OCI-LY3 (cell line): ENCODE measurements around the gene PRKACB.

Experiments
- H2AFZ ChIP-seq: fragments of 200-600, 300-600 bp; shearing (Covaris generic); 2 replicates; pipeline ENCODE4 v1.6.0; 2014; ENCODE audit warnings: antibody characterized with exemption, low read depth, low read length
- H3K27ac ChIP-seq: fragments of 200-600, 300-600 bp; sonication (generic); 2 replicates; pipeline ENCODE4 v1.5.1; 2014; ENCODE audit warnings: mild to moderate bottlenecking, low read length, moderate library complexity, mixed read lengths
- H3K27me3 ChIP-seq: fragments of 200-600, 300-600 bp; sonication (generic); 2 replicates; pipeline ENCODE4 v1.6.1; 2014; ENCODE audit warnings: low read depth, low read length, mixed read lengths
- H3K36me3 ChIP-seq: fragments of 200-600, 300-600 bp; sonication (generic); replicated peaks from 2 replicates; pipeline ENCODE3; 2014; ENCODE audit warnings: low read depth, low read length, mixed read lengths
- H3K4me1 ChIP-seq: fragments of 300-600, 200-600 bp; sonication (generic); 2 replicates; pipeline ENCODE4 v1.6.1; 2014; ENCODE audit warnings: low read length, mixed read lengths
- H3K4me2 ChIP-seq: fragments of 200-600, 300-600 bp; sonication (generic); 2 replicates; pipeline ENCODE4 v1.6.1; 2014; ENCODE audit warnings: low read length, mixed read lengths
- H3K4me3 ChIP-seq: fragments of 300-600, 200-600 bp; sonication (generic); 2 replicates; pipeline ENCODE4 v1.5.1; 2014; ENCODE audit warnings: antibody characterized with exemption, mild to moderate bottlenecking, low read length, moderate library complexity
- H3K79me2 ChIP-seq: fragments of 300-600, 200-600 bp; shearing (Covaris generic); 2 replicates; pipeline ENCODE4 v1.6.1; 2014; ENCODE audit warnings: mild to moderate bottlenecking, low read length, mixed read lengths
- H3K9ac ChIP-seq: fragments of 300-600, 200-600 bp; shearing (Covaris generic); 2 replicates; pipeline ENCODE4 v1.6.0; 2014; ENCODE audit warnings: mild to moderate bottlenecking, low read length, moderate library complexity
- H3K9me3 ChIP-seq: fragments of 200-600, 300-600 bp; shearing (Covaris generic); 2 replicates; pipeline ENCODE4 v1.6.1; 2014; ENCODE audit warnings: low read length, mixed read lengths; ENCODE audit not compliant: insufficient read depth
- H4K20me1 ChIP-seq: fragments of 200-600, 300-600 bp; sonication (generic); 2 replicates; pipeline ENCODE4 v1.6.1; 2016; ENCODE audit warnings: low read length, mixed read lengths; ENCODE audit not compliant: insufficient read depth
- EZH2phosphoT487 ChIP-seq: fragments of 200-600 bp; shearing (Covaris generic); IDR thresholded peaks from 2 replicates; pipeline ENCODE4 v1.6.1; 2018; ENCODE audit warnings: antibody characterized with exemption, mixed run types, low read depth
- TF ChIP-seq, protein P1 (sequence below): fragments of 200-600, 300-600 bp; sonication (generic); IDR thresholded peaks from 2 replicates; pipeline ENCODE4 v1.5.1; 2014; ENCODE audit warnings: antibody characterized with exemption, low read length, low read depth

Gene PRKACB

DNA sequence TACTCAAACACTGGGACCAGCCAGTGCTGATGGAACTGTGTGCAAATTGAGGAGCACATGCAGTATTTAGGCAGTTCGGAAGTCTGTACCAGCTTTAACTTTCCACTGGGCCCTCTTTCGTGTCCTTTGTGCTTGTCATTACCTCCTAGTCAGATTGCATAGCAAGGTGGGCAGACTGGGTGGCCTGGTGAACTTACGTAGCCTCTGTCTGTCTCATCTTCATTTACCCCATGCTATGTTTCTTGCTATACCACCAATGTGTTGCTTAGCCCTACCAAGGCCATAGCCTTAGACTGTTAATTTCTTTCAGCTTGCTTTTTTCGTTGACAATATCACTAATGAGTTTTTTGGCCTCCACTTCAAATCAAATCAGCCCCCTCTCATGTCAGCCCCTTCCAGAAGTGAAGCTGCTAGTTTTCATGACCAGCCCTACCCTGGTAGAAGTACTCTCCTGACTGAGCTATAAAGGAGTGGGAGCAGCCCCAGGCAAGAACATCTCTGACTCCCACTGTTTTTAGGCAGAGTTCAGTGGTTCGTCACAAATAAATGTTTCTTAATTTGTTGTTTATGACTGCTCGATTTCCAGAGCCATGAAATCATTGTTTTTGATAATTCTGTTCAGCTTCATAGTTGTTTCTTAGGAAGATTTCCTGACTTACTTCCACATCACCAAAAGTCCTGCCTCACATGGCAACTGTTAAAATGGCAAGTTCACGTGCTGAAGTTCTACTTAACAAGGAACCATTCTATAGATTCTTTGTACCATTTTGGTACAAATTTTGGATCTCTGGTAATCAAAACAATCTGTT is 19.3 kb downstream of the PRKACB start:
- TF ChIP-seq, protein P1, sequence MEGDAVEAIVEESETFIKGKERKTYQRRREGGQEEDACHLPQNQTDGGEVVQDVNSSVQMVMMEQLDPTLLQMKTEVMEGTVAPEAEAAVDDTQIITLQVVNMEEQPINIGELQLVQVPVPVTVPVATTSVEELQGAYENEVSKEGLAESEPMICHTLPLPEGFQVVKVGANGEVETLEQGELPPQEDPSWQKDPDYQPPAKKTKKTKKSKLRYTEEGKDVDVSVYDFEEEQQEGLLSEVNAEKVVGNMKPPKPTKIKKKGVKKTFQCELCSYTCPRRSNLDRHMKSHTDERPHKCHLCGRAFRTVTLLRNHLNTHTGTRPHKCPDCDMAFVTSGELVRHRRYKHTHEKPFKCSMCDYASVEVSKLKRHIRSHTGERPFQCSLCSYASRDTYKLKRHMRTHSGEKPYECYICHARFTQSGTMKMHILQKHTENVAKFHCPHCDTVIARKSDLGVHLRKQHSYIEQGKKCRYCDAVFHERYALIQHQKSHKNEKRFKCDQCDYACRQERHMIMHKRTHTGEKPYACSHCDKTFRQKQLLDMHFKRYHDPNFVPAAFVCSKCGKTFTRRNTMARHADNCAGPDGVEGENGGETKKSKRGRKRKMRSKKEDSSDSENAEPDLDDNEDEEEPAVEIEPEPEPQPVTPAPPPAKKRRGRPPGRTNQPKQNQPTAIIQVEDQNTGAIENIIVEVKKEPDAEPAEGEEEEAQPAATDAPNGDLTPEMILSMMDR, result no peak
- TF ChIP-seq EZH2phosphoT487, result no peak

DNA sequence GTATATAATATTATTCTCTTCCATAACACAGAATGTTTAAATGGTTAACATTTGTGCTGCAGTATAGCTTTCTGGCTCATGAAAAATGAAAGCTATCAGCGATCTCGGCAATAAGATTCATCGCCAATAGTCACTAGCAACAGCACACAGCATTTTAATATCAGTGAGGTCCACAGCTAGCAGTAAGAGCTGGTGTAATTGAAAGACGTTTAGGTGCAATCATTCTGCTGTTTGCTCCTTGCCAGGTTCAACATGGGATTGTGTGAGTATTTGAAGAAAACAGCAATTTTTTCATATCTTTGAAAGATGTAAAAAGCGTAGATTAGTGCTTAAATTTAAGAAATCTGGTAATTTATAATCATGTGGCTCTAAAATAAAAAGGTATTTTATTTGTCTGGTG is 20.1 kb downstream of the PRKACB start:
- Histone ChIP-seq H3K27me3 (no peaks in the 10 kb centered on the region), H3K9me3 (no peaks in the 10 kb centered on the region), H2AFZ (no peak overlapping the region), H3K27ac (no peak overlapping the region), H3K9ac (no peak overlapping the region), H3K4me1 (peaks cover 18% of the 10 kb centered on the region), H3K79me2 (no peaks in the 10 kb centered on the region), H4K20me1 (no peaks in the 10 kb centered on the region), H3K4me3 (peak overlapping the region; percentile 53), H3K36me3 (no peaks in the 10 kb centered on the region), H3K4me2 (peak overlapping the region; percentile 56)
- TF ChIP-seq EZH2phosphoT487, result no peak
- TF ChIP-seq, protein P1, result no peak

More for the DNA sequence above, 19.3 kb downstream of the PRKACB start:
- H3K9ac ChIP-seq, result no peak overlapping the region
- no peak overlapping the region for H3K27ac ChIP-seq
- H2AFZ ChIP-seq, result no peak overlapping the region
- no peaks in the 10 kb centered on the region for H4K20me1 ChIP-seq
- no peaks in the 10 kb centered on the region for H3K36me3 ChIP-seq
- H3K79me2 ChIP-seq, result no peaks in the 10 kb centered on the region
- peaks cover 18% of the 10 kb centered on the region for H3K4me1 ChIP-seq
- H3K4me2 ChIP-seq, result no peak overlapping the region
- no peak overlapping the region for H3K4me3 ChIP-seq
- no peaks in the 10 kb centered on the region for H3K27me3 ChIP-seq
- H3K9me3 ChIP-seq, result no peaks in the 10 kb centered on the region

DNA sequence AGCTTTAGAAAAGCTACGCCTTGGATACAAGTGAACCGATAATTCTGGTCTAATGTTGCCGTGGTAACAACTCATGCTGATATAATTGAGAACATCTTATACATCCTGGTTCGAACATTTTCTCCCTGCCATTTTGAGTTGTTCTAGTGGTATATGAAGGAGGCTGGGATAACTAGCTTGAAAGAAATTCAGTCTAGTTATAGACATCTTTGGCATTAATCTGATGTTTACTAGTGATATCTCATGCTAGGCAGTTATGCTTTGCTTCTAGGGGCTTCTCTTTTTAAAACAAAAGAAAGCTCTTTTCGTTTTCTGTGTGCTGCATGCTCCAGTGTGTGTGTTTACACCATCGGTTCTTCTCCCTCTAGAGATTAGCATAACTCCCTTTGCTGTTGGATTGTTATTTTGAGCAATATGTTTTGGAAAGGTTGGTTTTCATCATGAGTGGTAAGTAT is 20.5 kb downstream of the PRKACB start:
- Histone ChIP-seq H3K27ac (no peak overlapping the region), H3K27me3 (no peaks in the 10 kb centered on the region), H3K4me3 (peak overlapping the region; percentile 53), H3K9me3 (no peaks in the 10 kb centered on the region), H3K4me1 (peaks cover 18% of the 10 kb centered on the region), H2AFZ (no peak overlapping the region; the same call in 1 of the 2 replicates), H3K79me2 (no peaks in the 10 kb centered on the region), H3K4me2 (peak overlapping the region; percentile 56), H3K36me3 (no peaks in the 10 kb centered on the region), H3K9ac (no peak overlapping the region), H4K20me1 (no peaks in the 10 kb centered on the region)
- TF ChIP-seq, protein P1, result no peak
- no peak for TF ChIP-seq EZH2phosphoT487

DNA sequence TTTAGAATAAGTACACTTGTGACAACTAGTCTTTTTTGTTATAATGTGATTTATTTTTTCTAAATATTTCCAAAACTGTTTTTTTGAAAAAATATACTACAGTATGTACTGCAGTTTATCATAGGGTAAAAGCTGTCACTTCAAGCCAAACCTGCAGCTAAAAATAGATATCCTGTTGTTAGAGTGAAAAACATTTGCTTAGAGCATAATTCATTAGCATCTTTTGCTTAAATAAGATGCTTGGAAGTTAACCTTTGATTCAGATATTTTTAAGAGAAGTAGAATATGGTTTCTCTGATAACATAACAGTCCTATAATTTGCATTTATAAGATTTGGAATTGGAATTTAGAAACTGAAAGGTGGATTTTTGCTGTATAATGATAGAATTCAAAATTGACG is 21.5 kb downstream of the PRKACB start:
- no peaks in the 10 kb centered on the region for H3K79me2 ChIP-seq
- H3K4me1 ChIP-seq, result peaks cover 18% of the 10 kb centered on the region
- no peak overlapping the region for H2AFZ ChIP-seq

More for the DNA sequence above, 21.5 kb downstream of the PRKACB start:
- Histone ChIP-seq H3K4me3 (no peak overlapping the region), H3K9ac (no peak overlapping the region), H3K36me3 (no peaks in the 10 kb centered on the region), H3K27ac (no peak overlapping the region), H3K4me2 (no peak overlapping the region), H3K9me3 (no peaks in the 10 kb centered on the region), H3K27me3 (no peaks in the 10 kb centered on the region), H4K20me1 (no peaks in the 10 kb centered on the region)
- TF ChIP-seq, protein P1, result no peak
- TF ChIP-seq EZH2phosphoT487, result no peak
